ENCODE results near the gene SLC23A2. TPM values are rescaled to one million over a fixed set of nuclear protein-coding genes. Genes with fewer than 3 reads are reported as not detected.

The SLC23A2 gene
- total RNA-seq, 4 donors from 2014 or later: 5.0 to 11.6 (median 7.9) TPM

DNA sequence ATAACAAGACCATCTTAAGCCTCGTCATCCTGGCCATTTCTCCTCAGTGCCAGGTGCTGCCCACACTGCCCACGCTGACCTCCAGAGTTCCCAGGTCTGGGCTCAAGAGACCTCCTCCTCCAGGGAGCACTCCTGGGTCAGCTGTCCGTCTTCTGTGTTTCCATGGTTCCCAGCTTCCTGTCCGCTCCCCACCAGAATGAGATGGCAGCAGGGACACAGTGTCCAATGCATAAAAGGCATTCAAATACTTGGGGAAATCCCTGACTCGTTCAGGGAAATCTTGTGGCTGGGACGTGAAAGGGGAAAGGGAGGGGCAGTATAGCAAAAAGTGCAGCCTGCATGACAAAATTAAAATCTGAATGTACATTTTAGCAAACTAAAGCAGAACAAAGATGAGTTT is 54.3 kb downstream of the SLC23A2 start:
- H3K36me3 ChIP-seq: no peaks in the 10 kb centered on the region
- 59 to 69% methylated on average over 4 to 6 of the region's 6 CpGs for WGBS, 2 donors (ENCODE audit: low coverage in 1 of 2)
- no peak for DNase-seq
- H3K27ac ChIP-seq: no peak overlapping the region
- in situ Hi-C loops (cut with MboI; ENCODE audit: low pct_ligation_motif_present in 1 of 4, low pct_unique_long_range_greater_than_20kb in 1 of 4, low sequenced_read_pairs in 3 of 4) (no loop called here), intact Hi-C loops (cut with DNase I; ENCODE audit: low total_unique reads) (no loop called here)
- peaks cover 0 to 34% (median 9%) of the 10 kb centered on the region in 4 donors for H3K4me1 ChIP-seq
- H3K9me3 ChIP-seq: no peaks in the 10 kb centered on the region
- H3K4me3 ChIP-seq: no peak overlapping the region
- H3K27me3 ChIP-seq: no peaks in the 10 kb centered on the region
- TF ChIP-seq EP300 (IDR thresholded peaks at IDR 0.05; ENCODE audit: low read depth) (no peak), POLR2AphosphoS5 (IDR thresholded peaks at IDR 0.05) (no peak), POLR2A (IDR thresholded peaks at IDR 0.05) (no peak)
- TF ChIP-seq, protein P1, sequence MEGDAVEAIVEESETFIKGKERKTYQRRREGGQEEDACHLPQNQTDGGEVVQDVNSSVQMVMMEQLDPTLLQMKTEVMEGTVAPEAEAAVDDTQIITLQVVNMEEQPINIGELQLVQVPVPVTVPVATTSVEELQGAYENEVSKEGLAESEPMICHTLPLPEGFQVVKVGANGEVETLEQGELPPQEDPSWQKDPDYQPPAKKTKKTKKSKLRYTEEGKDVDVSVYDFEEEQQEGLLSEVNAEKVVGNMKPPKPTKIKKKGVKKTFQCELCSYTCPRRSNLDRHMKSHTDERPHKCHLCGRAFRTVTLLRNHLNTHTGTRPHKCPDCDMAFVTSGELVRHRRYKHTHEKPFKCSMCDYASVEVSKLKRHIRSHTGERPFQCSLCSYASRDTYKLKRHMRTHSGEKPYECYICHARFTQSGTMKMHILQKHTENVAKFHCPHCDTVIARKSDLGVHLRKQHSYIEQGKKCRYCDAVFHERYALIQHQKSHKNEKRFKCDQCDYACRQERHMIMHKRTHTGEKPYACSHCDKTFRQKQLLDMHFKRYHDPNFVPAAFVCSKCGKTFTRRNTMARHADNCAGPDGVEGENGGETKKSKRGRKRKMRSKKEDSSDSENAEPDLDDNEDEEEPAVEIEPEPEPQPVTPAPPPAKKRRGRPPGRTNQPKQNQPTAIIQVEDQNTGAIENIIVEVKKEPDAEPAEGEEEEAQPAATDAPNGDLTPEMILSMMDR (IDR thresholded peaks at IDR 0.05): no peak

- intact Hi-C loops (cut with DNase I; ENCODE audit: low total_unique reads) (no loop called here), in situ Hi-C loops (cut with MboI; ENCODE audit: low pct_ligation_motif_present in 1 of 4, low pct_unique_long_range_greater_than_20kb in 1 of 4, low sequenced_read_pairs in 3 of 4) (no loop called here)
- DNase-seq: no peak
- peaks cover 0 to 38% (median 9%) of the 10 kb centered on the region in 4 donors for H3K4me1 ChIP-seq
- no peaks in the 10 kb centered on the region for H3K9me3 ChIP-seq
- no peak overlapping the region for H3K4me3 ChIP-seq
- H3K36me3 ChIP-seq: no peaks in the 10 kb centered on the region
- H3K27me3 ChIP-seq: no peaks in the 10 kb centered on the region
- H3K27ac ChIP-seq: no peak overlapping the region
- WGBS, 2 donors (ENCODE audit: low coverage in 1 of 2): 82 to 93% methylated on average over 3 to 6 of the region's 6 CpGs
- TF ChIP-seq POLR2A (IDR thresholded peaks at IDR 0.05) (no peak), POLR2AphosphoS5 (IDR thresholded peaks at IDR 0.05) (no peak), EP300 (IDR thresholded peaks at IDR 0.05; ENCODE audit: low read depth) (no peak)
- TF ChIP-seq, protein P1 (IDR thresholded peaks at IDR 0.05): no peak
Observed at GRCh38 chr20:4946585-4946984, 54.7 kb downstream of the SLC23A2 start.

DNA sequence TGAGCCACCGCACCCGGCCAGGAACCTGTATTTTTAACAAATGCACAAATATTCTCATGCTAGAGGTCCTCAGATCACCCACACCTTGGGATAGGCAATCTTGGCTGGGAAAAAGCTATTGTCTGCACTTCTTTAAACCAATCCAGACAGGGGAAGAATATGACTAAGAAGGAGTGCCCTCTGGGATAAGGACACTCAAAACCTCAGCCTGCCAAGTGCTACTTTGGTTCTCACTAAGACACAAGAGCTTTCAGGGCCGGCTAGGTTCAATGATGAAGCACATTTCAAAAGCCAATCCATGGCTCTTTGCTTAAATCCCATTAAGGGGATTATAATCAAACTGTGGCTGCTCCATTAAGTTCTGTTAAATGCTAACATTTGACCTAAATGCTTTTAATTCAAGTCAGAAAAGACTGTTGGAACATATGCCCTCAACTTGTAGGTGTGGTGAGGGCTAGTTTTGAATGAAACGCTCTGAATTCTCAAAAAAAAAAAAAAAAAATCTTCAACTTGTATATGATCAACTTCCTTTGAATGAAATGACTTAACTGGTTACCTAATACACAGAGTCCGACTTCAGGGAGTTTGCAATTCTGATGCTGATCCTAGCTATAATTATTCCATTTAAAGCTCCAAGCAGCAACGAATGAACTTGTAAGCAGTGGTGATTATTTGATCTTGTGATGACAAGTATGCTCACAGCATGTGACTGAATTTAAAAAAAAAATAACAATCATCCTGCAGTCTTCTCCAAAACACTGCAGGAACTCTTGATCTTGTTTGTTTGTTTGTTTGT is 56.6 kb downstream of the SLC23A2 start:
- intact Hi-C loops (cut with DNase I; ENCODE audit: low total_unique reads): loop anchor here (2.0 kb wide), 1 partner anchor 58 kb away; no protein-coding TSS in a partner anchor
- in situ Hi-C loops (cut with MboI; ENCODE audit: low pct_ligation_motif_present in 1 of 4, low pct_unique_long_range_greater_than_20kb in 1 of 4, low sequenced_read_pairs in 3 of 4): no loop called here
- H3K27me3 ChIP-seq: no peaks in the 10 kb centered on the region
- H3K9me3 ChIP-seq: no peaks in the 10 kb centered on the region
- WGBS, 2 donors (ENCODE audit: low coverage in 1 of 2): 76 to 81% methylated on average over 3 to 6 of the region's 6 CpGs
- no peak overlapping the region for H3K27ac ChIP-seq
- H3K4me1 ChIP-seq: peaks cover 0 to 32% (median 5%) of the 10 kb centered on the region in 4 donors
- TF ChIP-seq, protein P1 (IDR thresholded peaks at IDR 0.05): no peak
- TF ChIP-seq POLR2A (IDR thresholded peaks at IDR 0.05): no peak
- no peak for TF ChIP-seq EP300 (IDR thresholded peaks at IDR 0.05; ENCODE audit: low read depth)
- no peak for TF ChIP-seq POLR2AphosphoS5 (IDR thresholded peaks at IDR 0.05)
- no peaks in the 10 kb centered on the region for H3K36me3 ChIP-seq
- H3K4me3 ChIP-seq: no peak overlapping the region
- no peak for DNase-seq

GRCh38 chr20:4942331-4942730 is 59.0 kb downstream of the SLC23A2 start:
- Histone ChIP-seq H3K27me3 (no peaks in the 10 kb centered on the region), H3K36me3 (no peaks in the 10 kb centered on the region), H3K9me3 (no peaks in the 10 kb centered on the region), H3K4me1 (peaks cover 5 to 28% (median 7%) of the 10 kb centered on the region in 4 donors), H3K27ac (peak overlapping the region in 1 of 4 donors; percentile 22), H3K4me3 (no peak overlapping the region)
- intact Hi-C loops (cut with DNase I; ENCODE audit: low total_unique reads) (no loop called here), in situ Hi-C loops (cut with MboI; ENCODE audit: low pct_ligation_motif_present in 1 of 4, low pct_unique_long_range_greater_than_20kb in 1 of 4, low sequenced_read_pairs in 3 of 4) (no loop called here)
- 26 to 30% methylated on average over 4 to 5 of the region's 5 CpGs for WGBS, 2 donors (ENCODE audit: low coverage in 1 of 2)
- TF ChIP-seq, protein P1 (IDR thresholded peaks at IDR 0.05): no peak
- no peak for TF ChIP-seq POLR2A (IDR thresholded peaks at IDR 0.05)
- no peak for TF ChIP-seq EP300 (IDR thresholded peaks at IDR 0.05; ENCODE audit: low read depth)
- no peak for TF ChIP-seq POLR2AphosphoS5 (IDR thresholded peaks at IDR 0.05)
- DNase-seq: no peak
